Measurements from ENCODE around the gene NFU1. TPM values are rescaled to one million over a fixed set of nuclear protein-coding genes. Genes with fewer than 3 reads are reported as not detected.

The NFU1 gene
- total and polyA plus RNA-seq, 9 of the 15 experiments (the other 6 are each of a cell fraction or from before 2014, with no cell fraction given): 33.3 to 61.8 (median 53.7) TPM

DNA sequence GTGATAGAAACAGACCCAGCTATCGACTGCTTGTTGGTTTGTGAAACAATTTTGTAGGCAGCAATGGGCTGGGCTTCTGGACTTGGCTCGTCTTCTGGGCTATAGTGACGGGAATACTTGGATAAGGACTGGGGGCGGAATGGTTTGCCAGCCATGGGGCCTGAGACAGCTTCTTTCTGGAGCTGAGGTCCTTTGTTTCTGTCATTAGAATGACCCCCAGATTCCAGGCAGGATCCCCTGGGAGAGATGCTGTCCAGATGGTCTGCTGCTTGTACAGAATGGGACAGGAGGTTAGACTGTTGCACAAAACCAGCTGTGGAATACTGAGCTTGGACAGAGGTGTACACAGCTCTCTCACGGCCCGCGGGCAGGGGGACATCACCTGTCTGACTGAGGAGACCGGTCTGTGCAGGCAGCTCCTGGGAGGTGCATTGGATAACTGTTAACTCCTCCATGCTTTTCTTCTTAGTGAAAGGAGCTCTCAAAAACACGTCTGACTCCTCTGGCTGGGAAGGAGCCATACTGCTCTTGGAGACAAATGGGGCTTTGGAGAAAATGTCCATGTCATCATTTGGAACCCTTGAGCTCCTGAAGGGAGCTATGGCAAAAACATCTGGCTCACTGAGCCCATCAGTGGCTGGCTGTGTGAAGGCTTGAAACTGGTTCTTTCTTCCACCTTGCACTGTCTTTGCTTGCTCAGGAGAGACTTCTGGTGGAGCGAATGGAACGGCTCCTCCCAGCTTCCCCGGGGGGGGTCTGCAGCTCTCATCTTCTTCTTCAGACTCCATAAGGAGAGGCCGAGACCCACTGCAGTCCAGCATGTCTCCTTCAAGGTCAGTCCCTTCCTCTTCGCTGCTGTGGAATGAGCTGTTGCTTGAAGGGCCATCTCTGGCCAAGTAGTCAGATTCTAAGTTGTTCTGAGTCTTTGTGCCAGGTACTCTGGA lies 28.6 kb upstream of the NFU1 start (continued):
- TF ChIP-seq, protein P1, sequence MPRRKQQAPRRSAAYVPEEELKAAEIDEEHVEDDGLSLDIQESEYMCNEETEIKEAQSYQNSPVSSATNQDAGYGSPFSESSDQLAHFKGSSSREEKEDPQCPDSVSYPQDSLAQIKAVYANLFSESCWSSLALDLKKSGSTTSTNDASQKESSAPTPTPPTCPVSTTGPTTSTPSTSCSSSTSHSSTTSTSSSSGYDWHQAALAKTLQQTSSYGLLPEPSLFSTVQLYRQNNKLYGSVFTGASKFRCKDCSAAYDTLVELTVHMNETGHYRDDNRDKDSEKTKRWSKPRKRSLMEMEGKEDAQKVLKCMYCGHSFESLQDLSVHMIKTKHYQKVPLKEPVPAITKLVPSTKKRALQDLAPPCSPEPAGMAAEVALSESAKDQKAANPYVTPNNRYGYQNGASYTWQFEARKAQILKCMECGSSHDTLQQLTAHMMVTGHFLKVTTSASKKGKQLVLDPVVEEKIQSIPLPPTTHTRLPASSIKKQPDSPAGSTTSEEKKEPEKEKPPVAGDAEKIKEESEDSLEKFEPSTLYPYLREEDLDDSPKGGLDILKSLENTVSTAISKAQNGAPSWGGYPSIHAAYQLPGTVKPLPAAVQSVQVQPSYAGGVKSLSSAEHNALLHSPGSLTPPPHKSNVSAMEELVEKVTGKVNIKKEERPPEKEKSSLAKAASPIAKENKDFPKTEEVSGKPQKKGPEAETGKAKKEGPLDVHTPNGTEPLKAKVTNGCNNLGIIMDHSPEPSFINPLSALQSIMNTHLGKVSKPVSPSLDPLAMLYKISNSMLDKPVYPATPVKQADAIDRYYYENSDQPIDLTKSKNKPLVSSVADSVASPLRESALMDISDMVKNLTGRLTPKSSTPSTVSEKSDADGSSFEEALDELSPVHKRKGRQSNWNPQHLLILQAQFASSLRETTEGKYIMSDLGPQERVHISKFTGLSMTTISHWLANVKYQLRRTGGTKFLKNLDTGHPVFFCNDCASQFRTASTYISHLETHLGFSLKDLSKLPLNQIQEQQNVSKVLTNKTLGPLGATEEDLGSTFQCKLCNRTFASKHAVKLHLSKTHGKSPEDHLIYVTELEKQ (CRISPR knock-in tag; IDR thresholded peaks at IDR 0.05): no peak
- no peak for TF ChIP-seq ZNF589 (CRISPR knock-in tag; IDR thresholded peaks at IDR 0.05; ENCODE audit: low read depth)
- TF ChIP-seq, protein P2, sequence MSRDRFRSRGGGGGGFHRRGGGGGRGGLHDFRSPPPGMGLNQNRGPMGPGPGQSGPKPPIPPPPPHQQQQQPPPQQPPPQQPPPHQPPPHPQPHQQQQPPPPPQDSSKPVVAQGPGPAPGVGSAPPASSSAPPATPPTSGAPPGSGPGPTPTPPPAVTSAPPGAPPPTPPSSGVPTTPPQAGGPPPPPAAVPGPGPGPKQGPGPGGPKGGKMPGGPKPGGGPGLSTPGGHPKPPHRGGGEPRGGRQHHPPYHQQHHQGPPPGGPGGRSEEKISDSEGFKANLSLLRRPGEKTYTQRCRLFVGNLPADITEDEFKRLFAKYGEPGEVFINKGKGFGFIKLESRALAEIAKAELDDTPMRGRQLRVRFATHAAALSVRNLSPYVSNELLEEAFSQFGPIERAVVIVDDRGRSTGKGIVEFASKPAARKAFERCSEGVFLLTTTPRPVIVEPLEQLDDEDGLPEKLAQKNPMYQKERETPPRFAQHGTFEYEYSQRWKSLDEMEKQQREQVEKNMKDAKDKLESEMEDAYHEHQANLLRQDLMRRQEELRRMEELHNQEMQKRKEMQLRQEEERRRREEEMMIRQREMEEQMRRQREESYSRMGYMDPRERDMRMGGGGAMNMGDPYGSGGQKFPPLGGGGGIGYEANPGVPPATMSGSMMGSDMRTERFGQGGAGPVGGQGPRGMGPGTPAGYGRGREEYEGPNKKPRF (IDR thresholded peaks at IDR 0.05; ENCODE audit: low read depth, low read length): no peak
- no peak for TF ChIP-seq GTF2E2 (tag; IDR thresholded peaks at IDR 0.05)
- TF ChIP-seq, protein P3, sequence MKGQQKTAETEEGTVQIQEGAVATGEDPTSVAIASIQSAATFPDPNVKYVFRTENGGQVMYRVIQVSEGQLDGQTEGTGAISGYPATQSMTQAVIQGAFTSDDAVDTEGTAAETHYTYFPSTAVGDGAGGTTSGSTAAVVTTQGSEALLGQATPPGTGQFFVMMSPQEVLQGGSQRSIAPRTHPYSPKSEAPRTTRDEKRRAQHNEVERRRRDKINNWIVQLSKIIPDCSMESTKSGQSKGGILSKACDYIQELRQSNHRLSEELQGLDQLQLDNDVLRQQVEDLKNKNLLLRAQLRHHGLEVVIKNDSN (CRISPR knock-in tag; IDR thresholded peaks at IDR 0.05): no peak
- no peak for TF ChIP-seq GATA2 (CRISPR knock-in tag; IDR thresholded peaks at IDR 0.05)
- TF ChIP-seq RBFOX2 (IDR thresholded peaks at IDR 0.05; ENCODE audit: low read depth, low read length): no peak

All from K562 (cell line).